Fibroblast of villous mesenchyme (primary cell): ENCODE measurements around the gene TMEM63C. TPM values are rescaled to one million over a fixed set of nuclear protein-coding genes. Genes with fewer than 3 reads are reported as not detected.

Experiments used
- DNase-seq: peaks from one replicate; pipeline ENCODE4 v3.0.0-alpha.2; 2010; ENCODE audit warnings: low read depth
- H3K4me3 ChIP-seq: 2 replicates; pipeline ENCODE4 v1.5.1; 2011; ENCODE audit warnings: low read depth, mild to moderate bottlenecking, low read length
- total RNA-seq: library from RNA; depleted of rRNA; stranded (reverse); fragments of >200 nt; gene quantifications from 2 replicates; pipeline ENCODE4 v1.2.3, GENCODE V29; 2012
- TF ChIP-seq, protein P1 (sequence below): IDR thresholded peaks from 2 replicates; pipeline ENCODE4 v1.5.1; 2012; ENCODE audit warnings: low read depth, mild to moderate bottlenecking, low read length; ENCODE audit not compliant: insufficient read depth

The TMEM63C gene
- total RNA-seq, 1 donor = under 0.01 TPM

GRCh38 chr14:77228056-77228455 lies 46.5 kb downstream of the TMEM63C start:
- no peak overlapping the region for H3K4me3 ChIP-seq
- TF ChIP-seq, protein P1, sequence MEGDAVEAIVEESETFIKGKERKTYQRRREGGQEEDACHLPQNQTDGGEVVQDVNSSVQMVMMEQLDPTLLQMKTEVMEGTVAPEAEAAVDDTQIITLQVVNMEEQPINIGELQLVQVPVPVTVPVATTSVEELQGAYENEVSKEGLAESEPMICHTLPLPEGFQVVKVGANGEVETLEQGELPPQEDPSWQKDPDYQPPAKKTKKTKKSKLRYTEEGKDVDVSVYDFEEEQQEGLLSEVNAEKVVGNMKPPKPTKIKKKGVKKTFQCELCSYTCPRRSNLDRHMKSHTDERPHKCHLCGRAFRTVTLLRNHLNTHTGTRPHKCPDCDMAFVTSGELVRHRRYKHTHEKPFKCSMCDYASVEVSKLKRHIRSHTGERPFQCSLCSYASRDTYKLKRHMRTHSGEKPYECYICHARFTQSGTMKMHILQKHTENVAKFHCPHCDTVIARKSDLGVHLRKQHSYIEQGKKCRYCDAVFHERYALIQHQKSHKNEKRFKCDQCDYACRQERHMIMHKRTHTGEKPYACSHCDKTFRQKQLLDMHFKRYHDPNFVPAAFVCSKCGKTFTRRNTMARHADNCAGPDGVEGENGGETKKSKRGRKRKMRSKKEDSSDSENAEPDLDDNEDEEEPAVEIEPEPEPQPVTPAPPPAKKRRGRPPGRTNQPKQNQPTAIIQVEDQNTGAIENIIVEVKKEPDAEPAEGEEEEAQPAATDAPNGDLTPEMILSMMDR = no peak
- DNase-seq = no peak

- TF ChIP-seq, protein P1 = no peak
- no peak for DNase-seq
- no peak overlapping the region for H3K4me3 ChIP-seq
Measured at GRCh38 chr14:77230914-77231313, 49.3 kb downstream of the TMEM63C start.

DNA sequence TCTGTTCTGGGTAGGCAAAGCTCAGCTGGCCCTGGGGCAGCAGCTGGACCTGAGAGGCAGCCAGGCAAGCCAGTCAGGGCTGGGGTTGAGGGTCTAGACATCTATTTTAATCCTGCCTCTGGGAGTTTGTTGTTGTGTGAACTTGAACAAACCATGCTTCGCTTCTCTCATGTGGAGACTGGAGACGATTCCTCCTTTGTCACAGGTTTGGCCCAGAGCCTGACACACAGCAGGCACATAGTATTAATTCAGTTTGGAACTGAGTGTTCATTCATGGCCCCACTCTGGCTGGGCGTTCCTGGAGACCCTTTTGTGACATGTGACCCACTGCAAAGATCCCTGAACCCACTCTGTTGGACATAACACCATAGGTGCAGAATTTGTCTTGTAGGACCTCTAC lies 50.1 kb downstream of the TMEM63C start:
- TF ChIP-seq, protein P1 = no peak
- no peak overlapping the region for H3K4me3 ChIP-seq
- DNase-seq = no peak

- no peak overlapping the region for H3K4me3 ChIP-seq
- DNase-seq = no peak
- TF ChIP-seq, protein P1 = no peak
Measured at GRCh38 chr14:77236814-77237213, 55.2 kb downstream of the TMEM63C start.

- TF ChIP-seq, protein P1 = no peak
- no peak overlapping the region for H3K4me3 ChIP-seq
- DNase-seq = no peak
Measured at GRCh38 chr14:77238356-77238755, 56.8 kb downstream of the TMEM63C start.

DNA sequence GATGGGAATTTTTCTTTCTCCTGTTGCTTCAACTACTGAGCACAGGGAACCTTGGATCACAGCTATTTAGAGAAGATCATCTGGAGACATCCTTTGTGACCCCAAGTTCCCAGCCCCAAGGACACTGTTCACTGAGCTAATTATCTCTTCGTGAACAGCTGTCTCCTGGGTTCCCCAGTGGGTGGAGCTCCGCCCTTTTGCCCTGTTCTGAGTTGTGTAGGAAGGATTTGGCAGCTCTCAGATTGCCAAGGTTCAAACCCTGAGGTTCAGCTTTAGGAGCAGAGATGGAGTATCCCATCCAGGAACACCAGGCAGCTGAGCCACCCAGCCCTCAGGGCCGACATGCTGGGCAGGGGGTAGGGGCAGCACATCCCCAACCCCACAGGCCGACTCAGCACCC lies 57.4 kb downstream of the TMEM63C start:
- DNase-seq = no peak
- H3K4me3 ChIP-seq = no peak overlapping the region
- TF ChIP-seq, protein P1 = no peak

DNA sequence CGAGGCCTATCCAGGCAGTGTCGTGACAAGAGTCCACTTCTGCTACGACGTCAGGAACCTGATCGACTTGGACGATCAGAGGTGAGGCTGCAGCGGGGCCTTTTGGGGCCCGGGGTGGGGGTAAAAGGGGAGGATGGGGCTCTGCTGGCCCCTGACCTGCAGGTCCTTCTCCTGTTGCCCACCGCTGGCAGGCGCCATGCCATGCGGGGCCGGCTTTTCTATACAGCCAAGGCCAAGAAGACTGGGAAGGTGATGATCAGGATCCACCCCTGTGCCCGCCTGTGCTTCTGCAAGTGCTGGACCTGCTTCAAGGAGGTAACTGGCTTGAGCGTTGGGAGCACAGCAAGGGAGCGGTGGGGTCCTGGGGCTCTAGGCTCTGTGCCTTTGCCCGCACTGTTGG lies 57.8 kb downstream of the TMEM63C start:
- H3K4me3 ChIP-seq = no peak overlapping the region
- DNase-seq = no peak
- TF ChIP-seq, protein P1 = no peak
